ENCODE results near the gene ABCA9. TPM values are rescaled to one million over a fixed set of nuclear protein-coding genes. Genes with fewer than 3 reads are reported as not detected.
"Not testable (repeated sequence)": the region's sequence is repeated elsewhere in the genome, so short reads cannot be mapped to it uniquely, and the experiment has no call there.

Gene ABCA9
- total RNA-seq, 2 experiments from 2014 or later: 0.47 TPM; not detected in 1

DNA sequence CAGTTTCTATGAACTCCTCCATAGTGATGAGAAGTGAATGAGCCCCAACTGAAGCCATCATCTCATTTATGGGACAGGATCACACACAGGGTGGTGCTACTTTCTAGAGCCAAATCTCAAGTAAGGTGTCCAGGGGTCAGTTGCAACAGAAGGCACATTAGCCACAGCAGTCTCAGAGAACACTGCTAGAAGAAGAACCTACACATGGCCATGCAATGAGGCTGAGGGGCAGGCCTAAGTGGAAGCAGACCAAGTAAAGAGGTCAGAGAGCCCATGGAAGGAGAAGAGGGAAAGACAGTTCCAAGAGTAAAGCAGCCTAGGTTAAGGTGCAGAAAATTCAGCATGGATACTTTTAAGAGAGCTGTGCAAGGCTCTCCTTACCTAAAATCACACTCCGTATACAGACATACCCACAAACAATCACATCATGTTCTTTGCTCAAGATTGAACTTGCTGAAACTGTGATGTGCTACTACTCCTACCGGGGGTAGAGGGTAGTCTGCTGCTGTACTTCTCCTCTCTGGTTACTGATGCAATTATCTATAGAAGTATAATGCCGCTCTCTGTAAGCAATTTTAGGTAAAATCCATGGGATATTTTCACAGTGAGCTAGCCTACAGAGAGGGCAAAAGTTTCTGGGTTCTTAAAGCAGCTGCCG lies 107.3 kb downstream of the ABCA9 start:
- CTCF ChIA-PET (ENCODE audit: unreplicated experiment): no interaction called here
- no peak overlapping the region for H3K4me2 ChIP-seq (ENCODE audit: low read length)
- no peak overlapping the region for H2AFZ ChIP-seq (ENCODE audit: low read length)
- no peaks in the 10 kb centered on the region for H3K4me1 ChIP-seq (ENCODE audit: insufficient read depth, low read length, poor library complexity, severe bottlenecking)
- POLR2A ChIA-PET: no interaction called here
- H3K27ac ChIP-seq (ENCODE audit: low read depth, low read length, poor library complexity, severe bottlenecking): no peak overlapping the region
- no TSS peak for BruUV-seq (replicated peaks)
- no peak overlapping the region for H3K4me3 ChIP-seq (ENCODE audit: low read depth, low read length, poor library complexity, severe bottlenecking)
- TF ChIP-seq EZH2phosphoT487 (IDR thresholded peaks at IDR 0.05; ENCODE audit: borderline replicate concordance, low read depth, low read length): no peak
- TF ChIP-seq, protein P1, sequence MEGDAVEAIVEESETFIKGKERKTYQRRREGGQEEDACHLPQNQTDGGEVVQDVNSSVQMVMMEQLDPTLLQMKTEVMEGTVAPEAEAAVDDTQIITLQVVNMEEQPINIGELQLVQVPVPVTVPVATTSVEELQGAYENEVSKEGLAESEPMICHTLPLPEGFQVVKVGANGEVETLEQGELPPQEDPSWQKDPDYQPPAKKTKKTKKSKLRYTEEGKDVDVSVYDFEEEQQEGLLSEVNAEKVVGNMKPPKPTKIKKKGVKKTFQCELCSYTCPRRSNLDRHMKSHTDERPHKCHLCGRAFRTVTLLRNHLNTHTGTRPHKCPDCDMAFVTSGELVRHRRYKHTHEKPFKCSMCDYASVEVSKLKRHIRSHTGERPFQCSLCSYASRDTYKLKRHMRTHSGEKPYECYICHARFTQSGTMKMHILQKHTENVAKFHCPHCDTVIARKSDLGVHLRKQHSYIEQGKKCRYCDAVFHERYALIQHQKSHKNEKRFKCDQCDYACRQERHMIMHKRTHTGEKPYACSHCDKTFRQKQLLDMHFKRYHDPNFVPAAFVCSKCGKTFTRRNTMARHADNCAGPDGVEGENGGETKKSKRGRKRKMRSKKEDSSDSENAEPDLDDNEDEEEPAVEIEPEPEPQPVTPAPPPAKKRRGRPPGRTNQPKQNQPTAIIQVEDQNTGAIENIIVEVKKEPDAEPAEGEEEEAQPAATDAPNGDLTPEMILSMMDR (conservative IDR thresholded peaks at IDR 0.05; ENCODE audit: low read length): no peak
- no peak for DNase-seq (ENCODE audit: low spot score)
- H3K79me2 ChIP-seq (ENCODE audit: insufficient read depth, low read depth, low read length): no peaks in the 10 kb centered on the region
- no peaks in the 10 kb centered on the region for H3K9me3 ChIP-seq (ENCODE audit: low read length)
- intact Hi-C loops (cut with micrococcal nuclease; ENCODE audit: unreplicated experiment): no loop called here
- H3K36me3 ChIP-seq (ENCODE audit: insufficient read depth, low read length): no peaks in the 10 kb centered on the region
- no peaks in the 10 kb centered on the region for H3K9me2 ChIP-seq (ENCODE audit: insufficient read depth, low read length)
- H4K20me1 ChIP-seq (ENCODE audit: insufficient read depth, low read length): no peaks in the 10 kb centered on the region

GRCh38 chr17:68950725-68951124 lies 110.0 kb downstream of the ABCA9 start:
- no peak overlapping the region for H2AFZ ChIP-seq (ENCODE audit: low read length)
- no peaks in the 10 kb centered on the region for H3K9me2 ChIP-seq (ENCODE audit: insufficient read depth, low read length)
- no peaks in the 10 kb centered on the region for H3K79me2 ChIP-seq (ENCODE audit: insufficient read depth, low read depth, low read length)
- intact Hi-C loops (cut with micrococcal nuclease; ENCODE audit: unreplicated experiment): no loop called here
- H3K4me3 ChIP-seq (ENCODE audit: low read depth, low read length, poor library complexity, severe bottlenecking): no peak overlapping the region
- TF ChIP-seq, protein P1 (conservative IDR thresholded peaks at IDR 0.05; ENCODE audit: low read length): no peak
- no peak for TF ChIP-seq EZH2phosphoT487 (IDR thresholded peaks at IDR 0.05; ENCODE audit: borderline replicate concordance, low read depth, low read length)
- H3K36me3 ChIP-seq (ENCODE audit: insufficient read depth, low read length): no peaks in the 10 kb centered on the region
- H3K9me3 ChIP-seq (ENCODE audit: low read length): no peaks in the 10 kb centered on the region
- no TSS peak for BruUV-seq (replicated peaks)
- no peak overlapping the region for H3K4me2 ChIP-seq (ENCODE audit: low read length)
- ChIA-PET POLR2A (no interaction called here), CTCF (ENCODE audit: unreplicated experiment) (no interaction called here)
- no peaks in the 10 kb centered on the region for H3K4me1 ChIP-seq (ENCODE audit: insufficient read depth, low read length, poor library complexity, severe bottlenecking)
- H3K27ac ChIP-seq (ENCODE audit: low read depth, low read length, poor library complexity, severe bottlenecking): no peak overlapping the region
- no peaks in the 10 kb centered on the region for H4K20me1 ChIP-seq (ENCODE audit: insufficient read depth, low read length)
- DNase-seq (ENCODE audit: low spot score): no peak

DNA sequence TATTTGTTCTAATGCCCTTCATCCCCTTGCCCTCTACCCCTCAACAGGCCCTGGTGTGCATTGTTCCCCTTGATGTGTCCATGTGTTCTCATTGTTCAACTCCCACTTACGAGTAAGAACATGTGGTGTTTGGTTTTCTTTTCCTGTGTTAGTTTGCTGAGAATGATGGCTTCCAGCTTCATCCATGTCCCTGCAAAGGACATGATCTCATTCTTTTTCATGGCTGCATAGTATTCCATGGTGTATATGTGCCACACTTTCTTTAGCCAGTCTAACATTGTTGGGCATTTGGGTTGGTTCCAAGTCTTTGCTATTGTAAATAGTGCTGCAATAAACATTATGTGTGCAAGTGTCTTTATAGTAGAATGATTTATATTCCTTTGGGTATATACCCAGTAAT lies 112.9 kb downstream of the ABCA9 start:
- H3K4me1 ChIP-seq (ENCODE audit: insufficient read depth, low read length, poor library complexity, severe bottlenecking); CTCF ChIA-PET (ENCODE audit: unreplicated experiment); H3K9me3 ChIP-seq (ENCODE audit: low read length); intact Hi-C loops (cut with micrococcal nuclease; ENCODE audit: unreplicated experiment); DNase-seq (ENCODE audit: low spot score); H3K36me3 ChIP-seq (ENCODE audit: insufficient read depth, low read length); H3K4me3 ChIP-seq (ENCODE audit: low read depth, low read length, poor library complexity, severe bottlenecking); H3K27ac ChIP-seq (ENCODE audit: low read depth, low read length, poor library complexity, severe bottlenecking); POLR2A ChIA-PET; H3K79me2 ChIP-seq (ENCODE audit: insufficient read depth, low read depth, low read length); H3K9me2 ChIP-seq (ENCODE audit: insufficient read depth, low read length); H4K20me1 ChIP-seq (ENCODE audit: insufficient read depth, low read length); H2AFZ ChIP-seq (ENCODE audit: low read length); BruUV-seq (replicated peaks); H3K4me2 ChIP-seq (ENCODE audit: low read length): not testable (repeated sequence)
